Thyroid gland (tissue), 4 donors: ENCODE results near the gene RRBP1. TPM values are rescaled to one million over a fixed set of nuclear protein-coding genes. Genes with fewer than 3 reads are reported as not detected.
A peak's percentile ranks its signal among the peaks of the same experiment; 100 is the strongest.

ENCODE experiments used
- DNase-seq, 2 donors: peaks; one replicate each; pipeline ENCODE4 v3.0.0-alpha.2; 2019
- H3K27ac ChIP-seq, 3 donors: fragments of 200-600 bp; sonication (generic); 1 replicate in 2 of 3; 2 replicates in 1 of 3; pipeline ENCODE4 v1.5.1; 2016 to 2019; ENCODE audit warnings: mild to moderate bottlenecking in 1 of 3, moderate library complexity in 1 of 3
- H3K27me3 ChIP-seq: fragments of 200-600 bp; sonication (generic); one replicate; pipeline ENCODE4 v1.5.1; 2019
- H3K36me3 ChIP-seq, 2 donors: fragments of 200-600 bp; sonication (generic); one replicate each; pipeline ENCODE4 v1.5.1; 2016 to 2019
- H3K4me1 ChIP-seq, 2 donors: fragments of 200-600 bp; sonication (generic); one replicate each; pipeline ENCODE4 v1.5.1; 2017 to 2019
- H3K4me3 ChIP-seq, 3 donors: fragments of 200-600 bp; sonication (generic); replicated peaks in 1 of 3; 1 replicate in 2 of 3; 2 replicates in 1 of 3; pipeline ENCODE4 v1.5.1; 2016; ENCODE audit warnings: mild to moderate bottlenecking in 1 of 3
- H3K9me3 ChIP-seq: fragments of 200-600 bp; sonication (generic); one replicate; pipeline ENCODE4 v1.5.1; 2017
- POLR2A ChIP-seq, 2 donors: fragments of 450-650 bp; IDR thresholded peaks; one replicate each; pipeline ENCODE4 v1.6.1; 2017; ENCODE audit warnings: antibody characterized with exemption in 2 of 2, mild to moderate bottlenecking in 2 of 2, moderate library complexity in 1 of 2
- WGBS, 2 donors: methylation state at CpG; one replicate each; pipeline ENCODE4 v1.1.5; 2017; 5-methylcytosine and 5-hydroxymethylcytosine counted together
- intact Hi-C: fragments of 100-400 bp; cut with DNase I; formaldehyde crosslinking; loops from one replicate; pipeline ENCODE4 v1.15.1; 2023
- total RNA-seq, 4 donors: library from RNA; depleted of rRNA; stranded (reverse); fragments of >200 nt; gene quantifications; one replicate each; pipeline ENCODE4 v1.2.3, GENCODE V29; 2016
- TF ChIP-seq, protein P1 (sequence below), 6 experiments: fragments of 200-600 bp in 3 of 6; fragments of 450-650 bp in 3 of 6; sonication (generic) in 3 of 6; IDR thresholded peaks; one replicate each; pipeline ENCODE4 v1.5.1; 2016 to 2019; ENCODE audit warnings: antibody characterized with exemption in 6 of 6, mild to moderate bottlenecking in 2 of 6, inconsistent platforms in 1 of 6, moderate library complexity in 1 of 6

RRBP1 gene
- total RNA-seq, 4 donors from 2014 or later = 149 to 287 (median 221) TPM

DNA sequence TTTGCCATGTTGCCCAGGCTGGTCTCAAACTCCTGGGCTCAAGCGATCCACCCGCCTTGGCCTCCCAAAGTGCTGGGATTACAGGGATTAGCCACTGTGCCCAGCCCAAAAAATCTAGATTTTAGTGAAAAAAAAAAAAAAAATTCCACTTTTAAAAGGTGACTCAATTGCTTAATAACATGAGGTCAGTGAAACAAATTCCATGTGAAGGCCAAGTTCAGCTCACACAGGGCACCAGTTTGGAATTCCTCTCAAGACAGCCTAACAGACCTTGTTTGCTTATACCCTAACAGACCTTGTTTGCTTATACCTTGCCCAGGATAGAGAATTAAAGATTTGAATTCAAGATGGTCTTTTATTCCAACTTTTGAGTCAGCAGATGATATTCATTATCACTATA lies 5.1 kb downstream of the RRBP1 start:
- H3K4me1 ChIP-seq = peaks cover 55 to 58% of the 10 kb centered on the region in 2 donors
- TF ChIP-seq, protein P1, sequence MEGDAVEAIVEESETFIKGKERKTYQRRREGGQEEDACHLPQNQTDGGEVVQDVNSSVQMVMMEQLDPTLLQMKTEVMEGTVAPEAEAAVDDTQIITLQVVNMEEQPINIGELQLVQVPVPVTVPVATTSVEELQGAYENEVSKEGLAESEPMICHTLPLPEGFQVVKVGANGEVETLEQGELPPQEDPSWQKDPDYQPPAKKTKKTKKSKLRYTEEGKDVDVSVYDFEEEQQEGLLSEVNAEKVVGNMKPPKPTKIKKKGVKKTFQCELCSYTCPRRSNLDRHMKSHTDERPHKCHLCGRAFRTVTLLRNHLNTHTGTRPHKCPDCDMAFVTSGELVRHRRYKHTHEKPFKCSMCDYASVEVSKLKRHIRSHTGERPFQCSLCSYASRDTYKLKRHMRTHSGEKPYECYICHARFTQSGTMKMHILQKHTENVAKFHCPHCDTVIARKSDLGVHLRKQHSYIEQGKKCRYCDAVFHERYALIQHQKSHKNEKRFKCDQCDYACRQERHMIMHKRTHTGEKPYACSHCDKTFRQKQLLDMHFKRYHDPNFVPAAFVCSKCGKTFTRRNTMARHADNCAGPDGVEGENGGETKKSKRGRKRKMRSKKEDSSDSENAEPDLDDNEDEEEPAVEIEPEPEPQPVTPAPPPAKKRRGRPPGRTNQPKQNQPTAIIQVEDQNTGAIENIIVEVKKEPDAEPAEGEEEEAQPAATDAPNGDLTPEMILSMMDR (IDR thresholded peaks at IDR 0.05) = no peak
- TF ChIP-seq POLR2A (IDR thresholded peaks at IDR 0.05) = no peak
- peak overlapping the region; percentile 46 to 59 (median 57) for H3K27ac ChIP-seq
- DNase-seq = no peak
- intact Hi-C loops = no loop called here
- WGBS, 2 donors = 93 to 100% methylated on average over 2 of the region's 2 CpGs
- no peaks in the 10 kb centered on the region for H3K27me3 ChIP-seq
- H3K4me3 ChIP-seq = no peak overlapping the region
- peaks cover 4 to 11% of the 10 kb centered on the region in 2 donors for H3K36me3 ChIP-seq
- no peaks in the 10 kb centered on the region for H3K9me3 ChIP-seq

DNA sequence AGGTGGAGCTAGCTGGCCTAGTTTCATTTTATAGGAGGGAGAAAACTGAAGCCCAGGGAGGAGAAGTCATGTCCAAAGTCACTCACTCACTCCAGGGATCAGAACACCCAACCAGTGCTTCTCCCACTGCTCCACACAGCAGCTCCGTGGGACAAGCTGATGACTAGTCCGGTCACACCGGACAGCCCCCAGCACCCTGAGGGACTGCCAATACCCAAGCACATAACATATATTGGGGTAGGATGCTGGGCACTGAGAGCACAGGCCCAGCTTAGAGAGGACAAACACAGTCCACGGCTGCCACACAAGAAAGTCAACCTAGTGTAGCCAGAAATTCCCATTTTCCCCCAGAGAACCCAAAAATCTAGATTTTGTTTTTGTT lies 5.7 kb downstream of the RRBP1 start:
- H3K27me3 ChIP-seq = no peaks in the 10 kb centered on the region
- H3K9me3 ChIP-seq = no peaks in the 10 kb centered on the region
- TF ChIP-seq POLR2A (IDR thresholded peaks at IDR 0.05) = no peak
- TF ChIP-seq, protein P1 (IDR thresholded peaks at IDR 0.05) = no peak
- no peak for DNase-seq
- peak overlapping the region; percentile 4 to 59 (median 57) for H3K27ac ChIP-seq
- intact Hi-C loops = no loop called here
- H3K4me1 ChIP-seq = peaks cover 55 to 62% of the 10 kb centered on the region in 2 donors
- no peak overlapping the region for H3K4me3 ChIP-seq
- whole genome bisulfite sequencing, 2 donors = 76 to 80% methylated on average over 4 of the region's 4 CpGs
- peaks cover 4 to 11% of the 10 kb centered on the region in 2 donors for H3K36me3 ChIP-seq

DNA sequence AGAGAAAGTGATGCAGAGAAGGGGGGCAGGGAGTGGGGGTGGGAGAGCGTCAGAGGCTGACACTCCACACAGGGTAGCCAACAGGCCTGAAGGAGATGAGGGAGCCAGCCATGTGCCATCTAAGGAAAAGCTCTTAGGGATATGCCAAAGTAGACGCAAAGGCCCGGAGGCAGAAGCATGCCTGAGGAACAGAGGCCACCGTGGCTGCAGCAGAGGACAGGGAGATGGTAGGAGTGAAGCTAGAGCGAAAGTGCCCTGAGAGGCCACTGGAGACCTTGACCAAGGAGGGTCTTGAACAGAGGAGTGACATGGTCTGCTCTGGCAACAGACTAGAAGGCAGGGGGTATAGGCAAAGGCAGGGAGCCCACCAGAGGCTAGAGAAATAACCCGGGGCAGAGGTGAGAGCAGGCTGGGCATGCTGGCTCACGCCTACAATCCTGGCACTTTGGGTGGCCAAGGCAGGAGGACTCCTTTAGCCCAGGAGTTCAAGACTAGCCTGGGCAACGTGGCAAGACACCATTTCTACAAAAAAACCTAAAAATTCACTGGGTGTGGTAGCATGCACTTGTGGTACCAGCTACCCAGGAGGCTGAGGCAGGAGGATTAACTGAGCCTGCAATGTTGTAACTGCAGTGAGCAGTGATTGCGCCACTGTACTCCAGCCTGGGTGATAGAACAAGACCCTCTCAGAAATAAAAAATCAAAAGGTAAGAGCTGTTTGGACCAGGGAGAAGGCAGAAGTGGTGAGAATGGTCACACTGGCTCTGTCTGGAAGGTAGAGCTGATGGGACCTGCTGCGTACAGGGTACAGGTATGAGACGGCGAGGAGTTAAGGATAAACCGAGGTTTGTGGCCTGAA lies 6.3 kb downstream of the RRBP1 start:
- no peak for TF ChIP-seq POLR2A (IDR thresholded peaks at IDR 0.05)
- peaks cover 4 to 11% of the 10 kb centered on the region in 2 donors for H3K36me3 ChIP-seq
- intact Hi-C loops = no loop called here
- peaks cover 57 to 68% of the 10 kb centered on the region in 2 donors for H3K4me1 ChIP-seq
- no peak for DNase-seq
- WGBS, 2 donors = 86 to 89% methylated on average over 13 of the region's 13 CpGs
- no peak overlapping the region for H3K4me3 ChIP-seq
- H3K27me3 ChIP-seq = no peaks in the 10 kb centered on the region
- H3K9me3 ChIP-seq = no peaks in the 10 kb centered on the region
- peak overlapping the region; percentile 4 to 59 (median 57) for H3K27ac ChIP-seq

DNA sequence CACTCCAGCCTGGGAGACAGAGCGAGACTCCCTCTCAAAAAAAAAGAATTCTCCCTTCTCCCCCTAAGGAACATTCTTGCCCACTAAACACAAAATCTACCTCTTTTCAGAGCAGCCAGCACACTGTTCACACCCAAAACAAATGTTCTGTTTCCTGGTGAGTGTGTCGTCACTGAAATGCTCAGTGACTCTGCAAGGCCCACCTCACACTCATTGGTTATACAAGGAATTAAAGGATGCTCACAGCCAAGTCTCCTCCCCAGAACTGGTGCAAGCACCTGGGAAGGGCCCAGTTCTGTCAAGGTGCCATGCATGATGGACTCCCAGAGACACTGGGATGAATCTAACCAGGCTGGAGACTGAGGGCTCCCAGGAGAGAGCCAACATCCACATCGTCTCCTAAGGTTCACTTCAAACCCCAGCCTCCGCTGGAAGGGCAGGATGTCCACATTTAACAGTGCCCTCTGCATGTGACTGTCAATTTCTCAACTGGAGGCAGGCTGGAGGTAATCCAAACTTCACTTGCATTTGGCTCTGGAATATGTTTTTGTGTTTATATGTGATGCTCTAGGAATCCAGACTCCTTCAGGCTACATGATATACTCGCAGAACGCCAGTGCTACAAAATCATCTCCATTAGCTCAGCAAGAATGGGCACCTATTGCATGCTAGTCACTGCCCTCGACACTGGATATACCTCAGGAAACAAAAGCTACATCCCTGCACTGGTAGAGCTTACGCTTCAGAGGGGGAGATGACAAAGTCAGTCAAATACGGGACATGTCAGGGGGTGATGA lies 7.1 kb downstream of the RRBP1 start:
- Histone ChIP-seq H3K27ac (peak overlapping the region in 2 of 3 donors; percentile 18 to 36), H3K27me3 (no peaks in the 10 kb centered on the region), H3K4me1 (peaks cover 56 to 65% of the 10 kb centered on the region in 2 donors), H3K9me3 (no peaks in the 10 kb centered on the region), H3K4me3 (no peak overlapping the region), H3K36me3 (peaks cover 4 to 11% of the 10 kb centered on the region in 2 donors)
- DNase-seq = peak; percentile 27 to 34
- WGBS, 2 donors = 67 to 71% methylated on average over 9 of the region's 9 CpGs
- intact Hi-C loops = no loop called here
- TF ChIP-seq, protein P1 (IDR thresholded peaks at IDR 0.05) = no peak
- TF ChIP-seq POLR2A (IDR thresholded peaks at IDR 0.05) = no peak

DNA sequence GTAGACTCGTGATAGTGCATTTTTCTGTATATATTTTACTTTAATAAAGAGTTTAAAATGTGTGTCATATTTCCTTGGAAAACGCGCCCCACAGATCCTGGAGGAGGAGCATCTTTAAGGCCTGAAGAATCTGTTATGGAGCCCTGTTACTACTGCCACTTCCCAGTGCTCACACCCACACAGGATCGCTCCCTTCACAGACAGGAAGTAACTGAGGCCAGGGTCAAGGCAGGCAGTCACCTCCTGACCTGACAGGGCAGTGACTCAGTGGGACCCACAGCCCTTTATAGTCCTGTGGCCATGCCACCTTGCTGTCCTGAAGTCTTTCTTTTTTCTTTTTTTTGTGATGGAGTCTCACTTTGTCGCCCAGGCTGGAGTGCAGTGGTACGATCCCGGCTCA lies 9.0 kb downstream of the RRBP1 start:
- intact Hi-C loops = no loop called here
- no peak for TF ChIP-seq POLR2A (IDR thresholded peaks at IDR 0.05)
- TF ChIP-seq, protein P1 (IDR thresholded peaks at IDR 0.05) = no peak
- no peak overlapping the region for H3K27ac ChIP-seq
- peaks cover 4 to 11% of the 10 kb centered on the region in 2 donors for H3K36me3 ChIP-seq
- no peaks in the 10 kb centered on the region for H3K27me3 ChIP-seq
- 87 to 91% methylated on average over 7 of the region's 7 CpGs for WGBS, 2 donors
- no peak overlapping the region for H3K4me3 ChIP-seq
- no peak for DNase-seq
- H3K9me3 ChIP-seq = no peaks in the 10 kb centered on the region
- peaks cover 40 to 49% of the 10 kb centered on the region in 2 donors for H3K4me1 ChIP-seq
